Mesothelial cell of epicardium (in vitro differentiated cells): ENCODE data around the gene HOXA2. TPM values are rescaled to one million over a fixed set of nuclear protein-coding genes. Genes with fewer than 3 reads are reported as not detected.
A peak's percentile ranks its signal among the peaks of the same experiment; 100 is the strongest.

Source experiments
- DNase-seq, 2 experiments: peaks; one replicate each; pipeline ENCODE4 v3.0.0; 2021; ENCODE audit warnings: low spot score in 2 of 2; ENCODE audit not compliant: unreplicated experiment in 2 of 2
- H3K27ac Mint-ChIP-seq: 2 replicates; pipeline ENCODE4 v1.8.0; 2021; ENCODE audit warnings: mixed read lengths
- H3K27me3 Mint-ChIP-seq: 2 replicates; pipeline ENCODE4 v1.8.0; 2021; ENCODE audit warnings: low read depth, mixed read lengths
- H3K36me3 Mint-ChIP-seq: 2 replicates; pipeline ENCODE4 v1.8.0; 2021; ENCODE audit warnings: mixed read lengths
- H3K4me1 Mint-ChIP-seq: 2 replicates; pipeline ENCODE4 v1.8.0; 2021; ENCODE audit warnings: mixed read lengths
- H3K4me3 Mint-ChIP-seq: 2 replicates; pipeline ENCODE4 v1.8.0; 2021; ENCODE audit warnings: mild to moderate bottlenecking, moderate library complexity, mixed read lengths
- H3K9me3 Mint-ChIP-seq: 2 replicates; pipeline ENCODE4 v1.8.0; 2021; ENCODE audit warnings: mixed read lengths
- total RNA-seq: library from RNA; stranded (reverse); gene quantifications from 3 replicates; pipeline ENCODE4 v1.2.1, GENCODE V29; 2021
- TF ChIP-seq, protein P1 (sequence below): fragments of 200-600 bp; sonication (generic); IDR thresholded peaks from one replicate; pipeline ENCODE4 v1.5.0; 2021; ENCODE audit warnings: antibody characterized with exemption; ENCODE audit not compliant: unreplicated experiment

The HOXA2 gene
- total RNA-seq, 1 donor from 2014 or later = 33.9 TPM

DNA sequence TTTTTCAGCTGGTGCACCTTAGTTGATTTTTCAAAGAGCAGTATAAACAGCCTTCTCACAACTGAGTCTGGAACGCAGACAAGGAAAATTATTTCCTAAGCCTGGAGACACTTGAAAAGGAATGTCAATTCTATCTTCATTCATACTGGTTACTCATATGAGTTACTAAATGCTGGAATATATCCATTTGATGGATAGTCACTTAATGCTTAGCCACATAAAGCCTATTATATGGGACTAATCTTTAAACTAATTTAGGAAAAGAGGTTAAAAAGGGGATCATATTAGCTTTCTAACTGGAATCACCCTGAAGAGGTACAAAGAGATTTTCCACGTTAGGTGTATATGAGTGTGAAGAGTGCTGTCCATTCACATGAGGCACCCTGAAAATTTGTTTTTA is 29.7 kb upstream of the HOXA2 start:
- Mint-ChIP-seq H3K27me3 (no peaks in the 10 kb centered on the region), H3K4me3 (peak overlapping the region; percentile 87), H3K4me1 (peaks cover 84% of the 10 kb centered on the region)

DNA sequence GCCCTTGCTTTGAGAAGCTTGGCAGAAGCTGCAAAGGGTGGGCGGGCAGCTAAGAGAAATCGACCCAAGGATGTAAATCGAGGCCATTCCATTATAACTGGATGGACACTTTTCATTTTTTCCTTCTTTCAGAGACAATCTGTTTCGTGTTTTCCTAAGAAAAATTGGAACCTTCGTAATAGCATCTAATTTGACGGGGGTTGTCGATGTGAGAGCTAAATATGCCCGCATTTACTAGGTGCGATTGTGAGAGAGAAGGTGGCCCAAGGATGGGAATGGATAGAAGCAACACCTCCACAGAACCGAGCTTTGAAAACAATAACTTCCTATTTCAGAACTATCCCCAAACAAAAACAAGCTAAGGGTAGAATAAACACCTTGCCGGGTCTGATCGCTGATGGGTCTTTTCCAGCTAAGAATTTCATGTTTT is 28.9 kb upstream of the HOXA2 start:
- Mint-ChIP-seq H3K27me3 (no peaks in the 10 kb centered on the region), H3K36me3 (peaks cover 14% of the 10 kb centered on the region), H3K9me3 (no peaks in the 10 kb centered on the region), H3K4me3 (peak overlapping the region; percentile 87), H3K27ac (peak overlapping the region; percentile 99), H3K4me1 (peaks cover 84% of the 10 kb centered on the region)
- no peak for DNase-seq
- TF ChIP-seq, protein P1, sequence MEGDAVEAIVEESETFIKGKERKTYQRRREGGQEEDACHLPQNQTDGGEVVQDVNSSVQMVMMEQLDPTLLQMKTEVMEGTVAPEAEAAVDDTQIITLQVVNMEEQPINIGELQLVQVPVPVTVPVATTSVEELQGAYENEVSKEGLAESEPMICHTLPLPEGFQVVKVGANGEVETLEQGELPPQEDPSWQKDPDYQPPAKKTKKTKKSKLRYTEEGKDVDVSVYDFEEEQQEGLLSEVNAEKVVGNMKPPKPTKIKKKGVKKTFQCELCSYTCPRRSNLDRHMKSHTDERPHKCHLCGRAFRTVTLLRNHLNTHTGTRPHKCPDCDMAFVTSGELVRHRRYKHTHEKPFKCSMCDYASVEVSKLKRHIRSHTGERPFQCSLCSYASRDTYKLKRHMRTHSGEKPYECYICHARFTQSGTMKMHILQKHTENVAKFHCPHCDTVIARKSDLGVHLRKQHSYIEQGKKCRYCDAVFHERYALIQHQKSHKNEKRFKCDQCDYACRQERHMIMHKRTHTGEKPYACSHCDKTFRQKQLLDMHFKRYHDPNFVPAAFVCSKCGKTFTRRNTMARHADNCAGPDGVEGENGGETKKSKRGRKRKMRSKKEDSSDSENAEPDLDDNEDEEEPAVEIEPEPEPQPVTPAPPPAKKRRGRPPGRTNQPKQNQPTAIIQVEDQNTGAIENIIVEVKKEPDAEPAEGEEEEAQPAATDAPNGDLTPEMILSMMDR = no peak

More for the DNA sequence above, 29.7 kb upstream of the HOXA2 start:
- TF ChIP-seq, protein P1 = no peak
- no peak for DNase-seq
- peak overlapping the region; percentile 99 for H3K27ac Mint-ChIP-seq
- H3K36me3 Mint-ChIP-seq = peaks cover 14% of the 10 kb centered on the region
- no peaks in the 10 kb centered on the region for H3K9me3 Mint-ChIP-seq

DNA sequence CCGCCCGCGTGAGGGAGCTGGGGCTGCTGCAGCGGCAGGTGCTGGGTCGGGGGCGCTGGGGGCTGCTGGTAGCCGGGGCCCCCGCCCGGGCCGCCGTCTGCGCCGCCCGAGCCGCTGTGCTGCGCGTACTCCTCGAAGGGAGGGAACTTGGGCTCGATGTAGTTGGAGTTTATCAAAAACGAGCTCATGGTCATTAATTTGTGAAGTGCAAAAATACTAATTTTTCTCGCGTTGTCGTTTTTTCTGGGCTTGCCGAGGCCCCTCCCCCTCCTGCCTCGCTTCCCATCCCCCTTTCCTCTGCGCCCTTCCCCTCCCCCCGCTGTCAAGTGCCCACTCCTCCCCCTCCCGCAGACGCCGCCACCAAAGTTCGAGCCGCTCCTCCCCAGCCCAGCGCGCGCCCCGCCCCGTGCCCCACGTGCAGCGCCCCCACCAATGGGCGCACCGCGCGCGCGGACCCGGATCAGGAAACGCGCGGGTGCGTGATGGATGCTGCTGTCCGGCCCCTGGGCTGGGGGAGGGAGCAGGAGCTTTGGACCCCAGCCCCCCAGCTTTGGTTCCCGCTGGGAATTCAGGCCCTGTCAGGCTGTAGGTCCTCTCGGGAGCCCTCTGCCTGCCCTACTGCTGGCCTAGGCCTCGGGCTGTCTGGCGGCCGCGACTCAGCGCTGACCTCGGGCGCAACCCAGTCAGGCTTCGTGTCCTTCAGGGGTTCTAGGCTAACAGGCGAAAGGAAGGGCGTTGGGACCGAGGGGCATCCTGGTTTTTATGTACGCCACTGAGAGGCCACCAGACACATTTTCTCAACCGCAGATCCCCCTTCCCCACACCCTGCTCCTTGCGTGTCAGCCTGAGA is 28.3 kb upstream of the HOXA2 start, which contains the start of gene HOXA4:
HOXA4 (minus strand) TSS at position 218 of the 850 bp plus-strand sequence; CDS start at position 194, 24 bp downstream.
- peak; percentile 94 for DNase-seq
- H3K4me1 Mint-ChIP-seq = peaks cover 84% of the 10 kb centered on the region
- peak within 1 kb of the TSS; percentile 100 for H3K27ac Mint-ChIP-seq
- H3K4me3 Mint-ChIP-seq = peak within 1 kb of the TSS; percentile 88
- H3K9me3 Mint-ChIP-seq = no peaks in the 10 kb centered on the region
- TF ChIP-seq, protein P1 = no peak
- H3K36me3 Mint-ChIP-seq = peaks cover 14% of the 10 kb centered on the region
- no peaks in the 10 kb centered on the region for H3K27me3 Mint-ChIP-seq

DNA sequence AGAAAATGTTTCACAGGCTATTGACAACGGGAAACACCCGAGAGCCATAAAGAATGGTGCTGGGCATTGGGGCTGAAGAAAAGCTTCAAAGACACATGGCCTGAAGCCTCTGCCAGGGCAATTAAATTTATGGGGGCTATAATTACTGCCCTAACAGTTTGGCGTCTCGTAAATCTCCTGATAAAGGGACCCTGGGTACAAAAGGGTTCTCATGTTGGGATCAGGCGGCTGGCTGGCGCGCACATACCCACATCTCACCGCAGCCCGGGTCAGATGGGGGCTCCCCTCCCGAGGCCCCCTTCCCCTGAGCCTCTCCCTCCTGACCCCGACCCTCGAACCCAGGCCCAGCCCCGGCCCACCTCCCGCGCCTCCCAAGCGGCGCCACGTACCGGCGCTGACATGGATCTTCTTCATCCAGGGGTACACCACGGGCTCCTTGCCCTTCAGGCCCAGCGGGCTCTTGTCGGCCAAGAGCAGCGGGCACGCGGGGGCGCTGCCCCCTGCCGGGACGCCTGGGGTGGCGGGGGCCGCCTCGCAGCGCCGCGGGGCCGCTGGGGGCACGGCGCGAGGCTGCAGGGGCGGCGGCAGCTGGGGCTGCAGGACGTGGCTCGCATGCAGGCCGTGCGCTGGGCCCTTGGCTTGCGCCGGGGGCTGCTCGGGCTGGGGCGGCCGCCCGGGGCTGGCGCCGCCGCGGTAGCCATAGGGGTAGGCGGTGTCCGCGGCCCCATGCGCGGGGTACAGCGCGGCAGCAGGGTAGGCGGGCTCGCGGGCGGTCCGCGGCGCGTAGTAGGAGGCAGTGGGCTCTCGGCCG is 27.5 kb upstream of the HOXA2 start:
- Mint-ChIP-seq H3K4me3 (peak overlapping the region; percentile 88), H3K4me1 (peaks cover 84% of the 10 kb centered on the region), H3K9me3 (no peaks in the 10 kb centered on the region), H3K27ac (peak overlapping the region; percentile 100), H3K27me3 (no peaks in the 10 kb centered on the region), H3K36me3 (peaks cover 14% of the 10 kb centered on the region)
- TF ChIP-seq, protein P1 = no peak
- DNase-seq = peak in 1 of 2 experiments; percentile 64

DNA sequence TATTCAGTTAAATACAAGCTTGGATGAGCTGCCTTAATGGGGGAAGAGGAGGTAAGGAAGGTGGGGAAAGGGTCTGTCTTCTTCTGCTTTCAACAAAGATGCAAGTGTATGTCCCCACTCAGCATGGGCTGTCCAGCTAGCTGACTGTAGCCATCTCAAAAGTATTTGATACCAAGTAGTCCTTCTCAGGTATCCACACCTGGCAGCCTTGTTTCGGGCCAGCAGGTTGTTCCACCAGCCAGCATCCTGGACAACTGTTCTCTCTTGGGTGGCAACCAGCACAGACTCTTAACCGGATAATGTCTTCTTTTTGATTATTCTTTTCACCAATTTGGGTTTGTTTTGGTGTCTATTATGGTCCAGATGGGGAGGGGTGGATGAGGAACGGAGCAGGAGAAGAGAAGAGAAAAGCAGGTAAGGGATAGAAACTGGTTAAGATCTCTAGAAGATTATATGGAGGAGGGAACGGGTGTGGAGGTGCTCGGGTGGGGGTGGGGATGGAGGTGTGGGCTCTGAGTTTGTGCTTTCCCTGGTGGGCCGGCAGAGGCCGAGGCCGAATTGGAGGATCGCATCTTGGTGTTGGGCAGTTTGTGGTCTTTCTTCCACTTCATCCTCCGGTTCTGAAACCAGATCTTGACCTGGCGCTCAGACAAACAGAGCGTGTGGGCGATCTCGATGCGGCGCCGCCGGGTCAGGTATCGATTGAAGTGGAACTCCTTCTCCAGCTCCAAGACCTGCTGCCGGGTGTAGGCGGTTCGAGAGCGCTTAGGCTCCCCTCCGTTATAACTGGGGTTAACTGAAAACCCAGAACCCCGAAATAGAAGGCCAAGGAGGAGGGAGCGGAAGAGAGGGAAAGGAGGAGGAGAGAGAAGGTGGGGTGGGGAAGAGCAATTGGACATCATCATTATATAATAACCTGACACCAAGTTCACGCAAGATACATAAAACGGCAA is 26.6 kb upstream of the HOXA2 start:
- Mint-ChIP-seq H3K4me3 (peak overlapping the region; percentile 88), H3K36me3 (peaks cover 21% of the 10 kb centered on the region), H3K27me3 (no peaks in the 10 kb centered on the region), H3K9me3 (no peaks in the 10 kb centered on the region), H3K4me1 (peaks cover 84% of the 10 kb centered on the region), H3K27ac (peak overlapping the region; percentile 100)
- peak in 1 of 2 experiments; percentile 49 for DNase-seq
- TF ChIP-seq, protein P1 = no peak
